Left ventricle myocardium inferior (tissue), 1 donor: Measurements from ENCODE around the gene TBC1D16. TPM values are rescaled to one million over a fixed set of nuclear protein-coding genes. Genes with fewer than 3 reads are reported as not detected.

Source experiments
- DNase-seq: peaks from one replicate; pipeline ENCODE4 v3.0.0-alpha.2; 2020
- H3K27ac ChIP-seq: fragments of 200-600 bp; replicated peaks from 2 replicates; pipeline ENCODE4 v1.8.0; 2021
- H3K27me3 ChIP-seq: fragments of 200-600 bp; 2 replicates; pipeline ENCODE4 v1.8.0; 2021; ENCODE audit warnings: low read depth
- H3K36me3 ChIP-seq: fragments of 200-600 bp; 2 replicates; pipeline ENCODE4 v1.8.0; 2021
- H3K4me1 ChIP-seq: fragments of 200-600 bp; 2 replicates; pipeline ENCODE4 v1.8.0; 2021
- H3K4me3 ChIP-seq: fragments of 200-600 bp; 2 replicates; pipeline ENCODE4 v1.8.0; 2021; ENCODE audit warnings: mild to moderate bottlenecking, moderate library complexity
- H3K9me3 ChIP-seq: fragments of 200-600 bp; replicated peaks from 2 replicates; pipeline ENCODE4 v1.8.0; 2021
- CTCF ChIP-seq: fragments of 200-600 bp; IDR thresholded peaks from 2 replicates; pipeline ENCODE4 v1.8.0; 2021; ENCODE audit warnings: antibody characterized with exemption, mild to moderate bottlenecking, borderline replicate concordance
- intact Hi-C: fragments of 100-400 bp; cut with micrococcal nuclease; formaldehyde crosslinking; loops from one replicate; pipeline ENCODE4 v1.11.0; 2022
- total RNA-seq: library from RNA; stranded (reverse); fragmentation: NEBNext Ultra II Directional; extraction: Animal tissue kit (Norgen Biotek cat#: 25700); gene quantifications from one replicate; pipeline ENCODE4 v1.2.1, GENCODE V29; 2021
- donor health status: DM: no; HTN: yes; CAD: no; lungs with severe emphysema.

TBC1D16 gene
- total RNA-seq, 1 donor from 2014 or later = 15.9 TPM

GRCh38 chr17:79988185-79988971, 47.3 kb downstream of the TBC1D16 start:
- no peaks in the 10 kb centered on the region for H3K9me3 ChIP-seq
- H3K27ac ChIP-seq = no peak overlapping the region
- H3K27me3 ChIP-seq = no peaks in the 10 kb centered on the region
- DNase-seq = no peak
- intact Hi-C loops = no loop called here
- peaks cover 51% of the 10 kb centered on the region for H3K4me1 ChIP-seq
- H3K4me3 ChIP-seq = no peak overlapping the region
- no peaks in the 10 kb centered on the region for H3K36me3 ChIP-seq
- no peak for TF ChIP-seq CTCF

GRCh38 chr17:79987935-79988184, 47.8 kb downstream of the TBC1D16 start:
- peaks cover 46% of the 10 kb centered on the region for H3K4me1 ChIP-seq
- H3K9me3 ChIP-seq = no peaks in the 10 kb centered on the region
- TF ChIP-seq CTCF = no peak
- no peak overlapping the region for H3K27ac ChIP-seq
- no peaks in the 10 kb centered on the region for H3K27me3 ChIP-seq
- no peaks in the 10 kb centered on the region for H3K36me3 ChIP-seq
- intact Hi-C loops = no loop called here
- no peak overlapping the region for H3K4me3 ChIP-seq
- no peak for DNase-seq

GRCh38 chr17:79987187-79987934, 48.3 kb downstream of the TBC1D16 start:
- Histone ChIP-seq H3K36me3 (no peaks in the 10 kb centered on the region), H3K9me3 (no peaks in the 10 kb centered on the region), H3K4me1 (peaks cover 41% of the 10 kb centered on the region), H3K27me3 (no peaks in the 10 kb centered on the region), H3K27ac (no peak overlapping the region), H3K4me3 (no peak overlapping the region)
- no peak for DNase-seq
- no peak for TF ChIP-seq CTCF
- intact Hi-C loops = no loop called here

- no peak overlapping the region for H3K27ac ChIP-seq
Observed at GRCh38 chr17:79986411-79987186, 49.1 kb downstream of the TBC1D16 start.

More at GRCh38 chr17:79986411-79987186, 49.1 kb downstream of the TBC1D16 start:
- DNase-seq = no peak
- H3K4me3 ChIP-seq = no peak overlapping the region
- H3K4me1 ChIP-seq = peaks cover 33% of the 10 kb centered on the region
- H3K9me3 ChIP-seq = no peaks in the 10 kb centered on the region
- intact Hi-C loops = no loop called here
- no peaks in the 10 kb centered on the region for H3K27me3 ChIP-seq
- H3K36me3 ChIP-seq = no peaks in the 10 kb centered on the region
- TF ChIP-seq CTCF = no peak
